Memory B cell (primary cell): ENCODE results near the gene PTPN21.

Experiments used
- ATAC-seq: fragments of 150-1000 bp; cut with Tn5 transposase; 2 replicates; pipeline ENCODE4 v1.10.0; 2021; ENCODE audit warnings: low read depth, mild to moderate bottlenecking, moderate library complexity
- DNase-seq, 2 donors: peaks; one replicate each; pipeline ENCODE4 v3.0.0; 2022; ENCODE audit warnings: low spot score in 2 of 2
- H3K27ac Mint-ChIP-seq: one replicate; pipeline ENCODE4 v1.8.0; 2022; ENCODE audit warnings: mild to moderate bottlenecking, moderate library complexity, mixed read lengths
- H3K27me3 Mint-ChIP-seq: one replicate; pipeline ENCODE4 v1.8.0; 2022; ENCODE audit warnings: mixed read lengths
- H3K36me3 Mint-ChIP-seq: one replicate; pipeline ENCODE4 v1.8.0; 2022; ENCODE audit warnings: mild to moderate bottlenecking, mixed read lengths
- H3K4me1 Mint-ChIP-seq: one replicate; pipeline ENCODE4 v1.8.0; 2022; ENCODE audit warnings: mixed read lengths
- H3K4me3 Mint-ChIP-seq: one replicate; pipeline ENCODE4 v1.8.0; 2022; ENCODE audit warnings: mild to moderate bottlenecking, moderate library complexity, mixed read lengths
- H3K9me3 Mint-ChIP-seq: one replicate; pipeline ENCODE4 v1.8.0; 2022; ENCODE audit warnings: mixed read lengths

The PTPN21 gene

GRCh38 chr14:88565427-88565826, 10.6 kb upstream of the PTPN21 start:
- ATAC-seq (no peak), DNase-seq (no peak)
- H3K4me3 Mint-ChIP-seq, result no peak overlapping the region
- H3K27me3 Mint-ChIP-seq, result peaks cover 7% of the 10 kb centered on the region
- H3K36me3 Mint-ChIP-seq, result peaks cover 17% of the 10 kb centered on the region
- no peak overlapping the region for H3K27ac Mint-ChIP-seq
- H3K9me3 Mint-ChIP-seq, result peaks cover 2% of the 10 kb centered on the region
- H3K4me1 Mint-ChIP-seq, result peaks cover 16% of the 10 kb centered on the region

GRCh38 chr14:88563845-88564244, 9.0 kb upstream of the PTPN21 start:
- no peak for ATAC-seq
- no peak for DNase-seq
- H3K27me3 Mint-ChIP-seq, result peaks cover 7% of the 10 kb centered on the region
- peak overlapping the region; percentile 98 for H3K4me3 Mint-ChIP-seq
- peaks cover 10% of the 10 kb centered on the region for H3K36me3 Mint-ChIP-seq
- peaks cover 16% of the 10 kb centered on the region for H3K4me1 Mint-ChIP-seq
- H3K9me3 Mint-ChIP-seq, result peaks cover 2% of the 10 kb centered on the region
- peak overlapping the region; percentile 93 for H3K27ac Mint-ChIP-seq

GRCh38 chr14:88562831-88563686, 8.3 kb upstream of the PTPN21 start, which contains the start of gene ZC3H14:
ZC3H14 (plus strand) TSS chr14:88563037; CDS start chr14:88563134, 97 bp downstream.
- peak; percentile 83 to 85 for DNase-seq
- peak; percentile 94 for ATAC-seq
- Mint-ChIP-seq H3K9me3 (peaks cover 2% of the 10 kb centered on the region), H3K4me1 (peaks cover 16% of the 10 kb centered on the region), H3K27ac (peak within 1 kb of the TSS; percentile 93), H3K36me3 (peaks cover 4% of the 10 kb centered on the region), H3K27me3 (peaks cover 7% of the 10 kb centered on the region), H3K4me3 (peak within 1 kb of the TSS; percentile 98)

- H3K9me3 Mint-ChIP-seq, result no peaks in the 10 kb centered on the region
- peaks cover 16% of the 10 kb centered on the region for H3K4me1 Mint-ChIP-seq
- peak overlapping the region; percentile 98 for H3K4me3 Mint-ChIP-seq
- peaks cover 2% of the 10 kb centered on the region for H3K36me3 Mint-ChIP-seq
- peak overlapping the region; percentile 93 for H3K27ac Mint-ChIP-seq
- DNase-seq, result no peak
- H3K27me3 Mint-ChIP-seq, result peaks cover 7% of the 10 kb centered on the region
- ATAC-seq, result no peak
These were observed 7.7 kb upstream of the PTPN21 start for GRCh38 chr14:88562532-88562830.

- no peak for DNase-seq
- Mint-ChIP-seq H3K27ac (no peak overlapping the region), H3K4me3 (no peak overlapping the region), H3K36me3 (peaks cover 2% of the 10 kb centered on the region), H3K27me3 (peaks cover 15% of the 10 kb centered on the region), H3K4me1 (peaks cover 18% of the 10 kb centered on the region), H3K9me3 (no peaks in the 10 kb centered on the region)
- ATAC-seq, result no peak
These were observed 5.0 kb upstream of the PTPN21 start for GRCh38 chr14:88559852-88560251.

- DNase-seq (no peak), ATAC-seq (no peak)
- H3K36me3 Mint-ChIP-seq, result no peaks in the 10 kb centered on the region
- no peak overlapping the region for H3K27ac Mint-ChIP-seq
- H3K4me3 Mint-ChIP-seq, result no peak overlapping the region
- H3K27me3 Mint-ChIP-seq, result peaks cover 19% of the 10 kb centered on the region
- H3K9me3 Mint-ChIP-seq, result no peaks in the 10 kb centered on the region
- H3K4me1 Mint-ChIP-seq, result peaks cover 7% of the 10 kb centered on the region
These were observed 1.8 kb upstream of the PTPN21 start for GRCh38 chr14:88556581-88556980.

- peaks cover 7% of the 10 kb centered on the region for H3K4me1 Mint-ChIP-seq
- H3K4me3 Mint-ChIP-seq, result peak overlapping the region; percentile 66
- H3K27me3 Mint-ChIP-seq, result peaks cover 19% of the 10 kb centered on the region
- no peak for DNase-seq
- H3K27ac Mint-ChIP-seq, result no peak overlapping the region
- H3K36me3 Mint-ChIP-seq, result no peaks in the 10 kb centered on the region
- no peaks in the 10 kb centered on the region for H3K9me3 Mint-ChIP-seq
- no peak for ATAC-seq
These were observed 836 bp downstream of the PTPN21 start for GRCh38 chr14:88553886-88554456.

GRCh38 chr14:88552876-88553275, 1.9 kb downstream of the PTPN21 start:
- Mint-ChIP-seq H3K9me3 (no peaks in the 10 kb centered on the region), H3K4me1 (peaks cover 7% of the 10 kb centered on the region), H3K27ac (no peak overlapping the region), H3K36me3 (no peaks in the 10 kb centered on the region), H3K27me3 (peaks cover 19% of the 10 kb centered on the region), H3K4me3 (no peak overlapping the region)
- no peak for DNase-seq
- ATAC-seq, result no peak

- Mint-ChIP-seq H3K4me1 (peaks cover 7% of the 10 kb centered on the region), H3K27me3 (peaks cover 19% of the 10 kb centered on the region), H3K9me3 (no peaks in the 10 kb centered on the region), H3K27ac (no peak overlapping the region), H3K4me3 (peak overlapping the region; percentile 24), H3K36me3 (no peaks in the 10 kb centered on the region)
- no peak for DNase-seq
- no peak for ATAC-seq
These were observed 2.8 kb downstream of the PTPN21 start for GRCh38 chr14:88551980-88552431.

GRCh38 chr14:88551094-88551870, 3.5 kb downstream of the PTPN21 start:
- peak overlapping the region; percentile 24 for H3K4me3 Mint-ChIP-seq
- no peaks in the 10 kb centered on the region for H3K9me3 Mint-ChIP-seq
- ATAC-seq (no peak), DNase-seq (no peak)
- H3K36me3 Mint-ChIP-seq, result no peaks in the 10 kb centered on the region
- peaks cover 16% of the 10 kb centered on the region for H3K27me3 Mint-ChIP-seq
- peaks cover 7% of the 10 kb centered on the region for H3K4me1 Mint-ChIP-seq
- H3K27ac Mint-ChIP-seq, result no peak overlapping the region

- Mint-ChIP-seq H3K36me3 (no peaks in the 10 kb centered on the region), H3K9me3 (no peaks in the 10 kb centered on the region), H3K4me3 (no peak overlapping the region), H3K27ac (no peak overlapping the region), H3K4me1 (peaks cover 6% of the 10 kb centered on the region), H3K27me3 (peaks cover 11% of the 10 kb centered on the region)
- ATAC-seq (no peak), DNase-seq (no peak)
These were observed 4.7 kb downstream of the PTPN21 start for GRCh38 chr14:88550078-88550477.

- no peaks in the 10 kb centered on the region for H3K4me1 Mint-ChIP-seq
- H3K36me3 Mint-ChIP-seq, result no peaks in the 10 kb centered on the region
- H3K9me3 Mint-ChIP-seq, result no peaks in the 10 kb centered on the region
- H3K4me3 Mint-ChIP-seq, result no peak overlapping the region
- H3K27me3 Mint-ChIP-seq, result peaks cover 2% of the 10 kb centered on the region
- H3K27ac Mint-ChIP-seq, result no peak overlapping the region
- DNase-seq (no peak), ATAC-seq (no peak)
These were observed 7.4 kb downstream of the PTPN21 start for GRCh38 chr14:88547386-88547780.

GRCh38 chr14:88546621-88547385, 8.0 kb downstream of the PTPN21 start:
- ATAC-seq, result no peak
- H3K27me3 Mint-ChIP-seq, result no peaks in the 10 kb centered on the region
- no peak for DNase-seq
- no peaks in the 10 kb centered on the region for H3K9me3 Mint-ChIP-seq
- H3K27ac Mint-ChIP-seq, result no peak overlapping the region
- no peaks in the 10 kb centered on the region for H3K36me3 Mint-ChIP-seq
- H3K4me1 Mint-ChIP-seq, result no peaks in the 10 kb centered on the region
- no peak overlapping the region for H3K4me3 Mint-ChIP-seq
